SJCRH30 (cell line): ENCODE data around the gene CD40. TPM values are rescaled to one million over a fixed set of nuclear protein-coding genes. Genes with fewer than 3 reads are reported as not detected.

ENCODE experiments used
- DNase-seq, 2 experiments: peaks; one replicate each; pipeline ENCODE4 v3.0.0-alpha.2; 2015 to 2020
- H3K27ac ChIP-seq: fragments of 250-450 bp; sonication (Bioruptor Pico); 2 replicates; pipeline ENCODE4 v1.5.1; 2020; ENCODE audit warnings: mild to moderate bottlenecking, moderate library complexity
- H3K27me3 ChIP-seq: fragments of 250-450 bp; sonication (Bioruptor Pico); 2 replicates; pipeline ENCODE4 v1.5.1; 2020; ENCODE audit warnings: mild to moderate bottlenecking, moderate library complexity
- H3K36me3 ChIP-seq: fragments of 250-450 bp; sonication (Bioruptor Pico); 2 replicates; pipeline ENCODE4 v1.5.1; 2020; ENCODE audit warnings: mild to moderate bottlenecking, moderate library complexity
- H3K4me1 ChIP-seq: fragments of 250-450 bp; sonication (Bioruptor Pico); 2 replicates; pipeline ENCODE4 v1.5.1; 2020; ENCODE audit warnings: mild to moderate bottlenecking, moderate library complexity
- H3K4me3 ChIP-seq: fragments of 250-450 bp; sonication (Bioruptor Pico); 2 replicates; pipeline ENCODE4 v1.5.1; 2020; ENCODE audit warnings: mild to moderate bottlenecking, moderate library complexity
- H3K9me3 ChIP-seq: fragments of 250-450 bp; sonication (Bioruptor Pico); replicated peaks from 2 replicates; pipeline ENCODE4 v1.5.1; 2020; ENCODE audit warnings: mild to moderate bottlenecking, moderate library complexity
- total RNA-seq: library from RNA; depleted of rRNA; stranded (reverse); fragments of >200 nt; shearing (Covaris generic); gene quantifications from 2 replicates; pipeline ENCODE4 v1.2.3, GENCODE V29; 2014

The CD40 gene
- total RNA-seq, 1 experiment from 2014 or later, result 0.12 TPM

GRCh38 chr20:46108435-46108841 is 9.7 kb upstream of the CD40 start:
- no peaks in the 10 kb centered on the region for H3K36me3 ChIP-seq
- no peak overlapping the region for H3K27ac ChIP-seq
- peaks cover 21% of the 10 kb centered on the region for H3K27me3 ChIP-seq
- H3K4me3 ChIP-seq, result no peak overlapping the region
- no peaks in the 10 kb centered on the region; the same call in 1 of the 2 replicates for H3K9me3 ChIP-seq
- no peaks in the 10 kb centered on the region for H3K4me1 ChIP-seq
- DNase-seq, result no peak

GRCh38 chr20:46108976-46109375 is 9.1 kb upstream of the CD40 start:
- H3K36me3 ChIP-seq, result no peaks in the 10 kb centered on the region
- no peak for DNase-seq
- no peak overlapping the region for H3K27ac ChIP-seq
- H3K4me1 ChIP-seq, result no peaks in the 10 kb centered on the region
- H3K9me3 ChIP-seq, result no peaks in the 10 kb centered on the region; the same call in 1 of the 2 replicates
- H3K4me3 ChIP-seq, result no peak overlapping the region
- peaks cover 17% of the 10 kb centered on the region for H3K27me3 ChIP-seq

- H3K4me1 ChIP-seq, result no peaks in the 10 kb centered on the region
Measured at GRCh38 chr20:46111028-46111835, 6.9 kb upstream of the CD40 start.

GRCh38 chr20:46111836-46112212 is 6.3 kb upstream of the CD40 start:
- H3K9me3 ChIP-seq, result no peaks in the 10 kb centered on the region
- no peak overlapping the region for H3K27ac ChIP-seq
- H3K4me1 ChIP-seq, result no peaks in the 10 kb centered on the region
- H3K27me3 ChIP-seq, result peaks cover 16% of the 10 kb centered on the region
- no peak for DNase-seq
- no peak overlapping the region for H3K4me3 ChIP-seq
- no peaks in the 10 kb centered on the region for H3K36me3 ChIP-seq

More at GRCh38 chr20:46111028-46111835, 6.9 kb upstream of the CD40 start:
- DNase-seq, result no peak
- Histone ChIP-seq H3K9me3 (no peaks in the 10 kb centered on the region), H3K27me3 (peaks cover 16% of the 10 kb centered on the region), H3K36me3 (no peaks in the 10 kb centered on the region), H3K4me3 (no peak overlapping the region), H3K27ac (no peak overlapping the region)

GRCh38 chr20:46112430-46113112 is 5.5 kb upstream of the CD40 start:
- Histone ChIP-seq H3K4me3 (no peak overlapping the region), H3K27ac (no peak overlapping the region), H3K4me1 (no peaks in the 10 kb centered on the region), H3K36me3 (no peaks in the 10 kb centered on the region), H3K27me3 (peaks cover 16% of the 10 kb centered on the region), H3K9me3 (no peaks in the 10 kb centered on the region)
- DNase-seq, result no peak

GRCh38 chr20:46113113-46113470 is 5.0 kb upstream of the CD40 start:
- H3K4me3 ChIP-seq, result no peak overlapping the region
- no peaks in the 10 kb centered on the region for H3K4me1 ChIP-seq
- no peak overlapping the region for H3K27ac ChIP-seq
- H3K27me3 ChIP-seq, result peaks cover 16% of the 10 kb centered on the region
- H3K36me3 ChIP-seq, result no peaks in the 10 kb centered on the region
- no peaks in the 10 kb centered on the region for H3K9me3 ChIP-seq
- DNase-seq, result no peak

- Histone ChIP-seq H3K4me3 (no peak overlapping the region), H3K36me3 (no peaks in the 10 kb centered on the region), H3K27me3 (peaks cover 12% of the 10 kb centered on the region), H3K4me1 (no peaks in the 10 kb centered on the region), H3K27ac (no peak overlapping the region), H3K9me3 (no peaks in the 10 kb centered on the region)
- DNase-seq, result no peak
Measured at GRCh38 chr20:46114449-46114848, 3.7 kb upstream of the CD40 start.

GRCh38 chr20:46118481-46119020 is 437 bp downstream of the CD40 start:
- H3K4me1 ChIP-seq, result no peaks in the 10 kb centered on the region
- no peak overlapping the region for H3K27ac ChIP-seq
- H3K27me3 ChIP-seq, result peaks cover 5% of the 10 kb centered on the region; the same call in 1 of the 2 replicates
- no peaks in the 10 kb centered on the region for H3K9me3 ChIP-seq
- H3K36me3 ChIP-seq, result no peaks in the 10 kb centered on the region
- DNase-seq, result no peak
- H3K4me3 ChIP-seq, result no peak overlapping the region

GRCh38 chr20:46119028-46119546 is 973 bp downstream of the CD40 start:
- Histone ChIP-seq H3K27ac (no peak overlapping the region), H3K27me3 (peaks cover 5% of the 10 kb centered on the region; the same call in 1 of the 2 replicates), H3K9me3 (no peaks in the 10 kb centered on the region), H3K36me3 (no peaks in the 10 kb centered on the region), H3K4me3 (no peak overlapping the region), H3K4me1 (no peaks in the 10 kb centered on the region)
- DNase-seq, result no peak

- no peak for DNase-seq
- no peak overlapping the region for H3K27ac ChIP-seq
- H3K4me1 ChIP-seq, result no peaks in the 10 kb centered on the region
- no peak overlapping the region for H3K4me3 ChIP-seq
- H3K36me3 ChIP-seq, result no peaks in the 10 kb centered on the region
- peaks cover 5% of the 10 kb centered on the region; the same call in 1 of the 2 replicates for H3K27me3 ChIP-seq
- no peaks in the 10 kb centered on the region for H3K9me3 ChIP-seq
Measured at GRCh38 chr20:46119547-46119946, 1.4 kb downstream of the CD40 start.

GRCh38 chr20:46120136-46120535 is 2.0 kb downstream of the CD40 start:
- Histone ChIP-seq H3K4me3 (no peak overlapping the region), H3K4me1 (no peaks in the 10 kb centered on the region), H3K27me3 (peaks cover 5% of the 10 kb centered on the region; the same call in 1 of the 2 replicates), H3K27ac (no peak overlapping the region), H3K9me3 (no peaks in the 10 kb centered on the region), H3K36me3 (no peaks in the 10 kb centered on the region)
- DNase-seq, result no peak

- no peak overlapping the region for H3K27ac ChIP-seq
- H3K27me3 ChIP-seq, result peaks cover 8% of the 10 kb centered on the region; the same call in 1 of the 2 replicates
- no peak for DNase-seq
- H3K36me3 ChIP-seq, result no peaks in the 10 kb centered on the region
- H3K4me3 ChIP-seq, result no peak overlapping the region
- no peaks in the 10 kb centered on the region for H3K4me1 ChIP-seq
- H3K9me3 ChIP-seq, result no peaks in the 10 kb centered on the region
Measured at GRCh38 chr20:46121184-46121930, 3.2 kb downstream of the CD40 start.

GRCh38 chr20:46122071-46122470 is 4.0 kb downstream of the CD40 start:
- H3K36me3 ChIP-seq, result no peaks in the 10 kb centered on the region

More at GRCh38 chr20:46122071-46122470, 4.0 kb downstream of the CD40 start:
- Histone ChIP-seq H3K9me3 (no peaks in the 10 kb centered on the region), H3K4me3 (no peak overlapping the region), H3K27ac (no peak overlapping the region), H3K4me1 (no peaks in the 10 kb centered on the region), H3K27me3 (peaks cover 12% of the 10 kb centered on the region; the same call in 1 of the 2 replicates)
- no peak for DNase-seq
